Stomach smooth muscle (tissue), 2 donors: Measurements from ENCODE around the gene TCEANC2.
"Not testable (repeated sequence)": the region's sequence is repeated elsewhere in the genome, so short reads cannot be mapped to it uniquely, and the experiment has no call there.

Experiments used
- H3K27ac ChIP-seq: one replicate; pipeline ENCODE4 v1.7.0; 2013; ENCODE audit warnings: mild to moderate bottlenecking, low read length, inconsistent platforms
- H3K27me3 ChIP-seq, 2 donors: one replicate each; pipeline ENCODE4 v1.7.0; 2013; ENCODE audit warnings: low read length in 2 of 2; ENCODE audit not compliant: insufficient read depth in 2 of 2, control insufficient read depth in 1 of 2
- H3K36me3 ChIP-seq, 2 donors: one replicate each; pipeline ENCODE4 v1.7.0; 2013; ENCODE audit warnings: low read length in 2 of 2; ENCODE audit not compliant: control insufficient read depth in 2 of 2, insufficient read depth in 2 of 2
- H3K4me1 ChIP-seq: one replicate; pipeline ENCODE4 v1.7.0; 2013; ENCODE audit warnings: low read length; ENCODE audit not compliant: control insufficient read depth, insufficient read depth
- H3K4me3 ChIP-seq, 2 donors: one replicate each; pipeline ENCODE4 v1.7.0; 2013; ENCODE audit warnings: low read length in 2 of 2
- H3K9ac ChIP-seq, 2 donors: one replicate each; pipeline ENCODE4 v1.7.0; 2013; ENCODE audit warnings: low read length in 2 of 2, mild to moderate bottlenecking in 1 of 2
- H3K9me3 ChIP-seq, 2 donors: one replicate each; pipeline ENCODE4 v1.7.0; 2013; ENCODE audit warnings: low read length in 2 of 2; ENCODE audit not compliant: control insufficient read depth in 2 of 2
- donor health status: healthy.
- donor health status: Pancreatic carcinoma.

Gene TCEANC2

GRCh38 chr1:54012863-54013262 lies 40.5 kb upstream of the TCEANC2 start:
- no peak overlapping the region for H3K9ac ChIP-seq
- H3K4me3 ChIP-seq = no peak overlapping the region
- no peak overlapping the region for H3K27ac ChIP-seq
- no peaks in the 10 kb centered on the region for H3K9me3 ChIP-seq
- no peaks in the 10 kb centered on the region for H3K36me3 ChIP-seq
- no peaks in the 10 kb centered on the region for H3K4me1 ChIP-seq
- H3K27me3 ChIP-seq = peaks cover 8 to 15% of the 10 kb centered on the region in 2 donors

DNA sequence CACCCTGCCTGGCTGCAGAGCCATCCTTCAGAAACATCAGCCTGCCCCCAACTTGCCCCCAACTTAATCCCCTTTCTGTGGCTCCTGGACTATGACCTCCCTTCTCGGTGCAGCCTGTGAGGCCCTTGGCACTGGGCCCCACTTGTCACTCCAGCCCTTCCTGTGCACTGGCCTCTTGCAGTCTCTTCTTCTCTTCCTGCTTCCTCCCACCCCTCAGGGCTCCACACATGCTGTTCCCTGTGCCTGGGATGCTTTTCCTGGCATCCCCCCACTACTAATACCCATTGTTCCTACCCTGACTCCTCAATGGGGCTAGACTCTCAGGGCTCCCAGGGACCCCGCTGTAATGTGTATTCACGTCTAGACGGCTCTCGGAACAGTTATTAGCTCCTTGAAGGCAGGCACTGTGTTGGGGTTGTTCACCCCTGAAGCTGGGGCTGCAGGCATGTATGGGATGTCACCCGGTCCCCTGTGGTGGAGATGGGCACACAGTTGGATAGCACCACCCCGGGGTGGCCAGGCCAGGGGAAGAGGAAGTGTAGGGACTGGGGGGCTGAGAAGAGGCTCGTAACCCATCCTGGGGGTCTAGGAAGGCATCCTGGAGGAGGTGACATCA lies 39.9 kb upstream of the TCEANC2 start:
- H3K36me3 ChIP-seq = no peaks in the 10 kb centered on the region
- no peaks in the 10 kb centered on the region for H3K4me1 ChIP-seq
- H3K4me3 ChIP-seq = no peak overlapping the region
- no peak overlapping the region for H3K9ac ChIP-seq
- no peak overlapping the region for H3K27ac ChIP-seq
- peaks cover 8 to 18% of the 10 kb centered on the region in 2 donors for H3K27me3 ChIP-seq
- H3K9me3 ChIP-seq = no peaks in the 10 kb centered on the region

- H3K4me3 ChIP-seq = no peak overlapping the region
- H3K9me3 ChIP-seq = no peaks in the 10 kb centered on the region
- peaks cover 8 to 16% of the 10 kb centered on the region in 2 donors for H3K27me3 ChIP-seq
- no peaks in the 10 kb centered on the region for H3K36me3 ChIP-seq
- H3K9ac ChIP-seq = no peak overlapping the region
- no peak overlapping the region for H3K27ac ChIP-seq
- H3K4me1 ChIP-seq = no peaks in the 10 kb centered on the region
Observed at GRCh38 chr1:54014009-54014629, 39.3 kb upstream of the TCEANC2 start.

DNA sequence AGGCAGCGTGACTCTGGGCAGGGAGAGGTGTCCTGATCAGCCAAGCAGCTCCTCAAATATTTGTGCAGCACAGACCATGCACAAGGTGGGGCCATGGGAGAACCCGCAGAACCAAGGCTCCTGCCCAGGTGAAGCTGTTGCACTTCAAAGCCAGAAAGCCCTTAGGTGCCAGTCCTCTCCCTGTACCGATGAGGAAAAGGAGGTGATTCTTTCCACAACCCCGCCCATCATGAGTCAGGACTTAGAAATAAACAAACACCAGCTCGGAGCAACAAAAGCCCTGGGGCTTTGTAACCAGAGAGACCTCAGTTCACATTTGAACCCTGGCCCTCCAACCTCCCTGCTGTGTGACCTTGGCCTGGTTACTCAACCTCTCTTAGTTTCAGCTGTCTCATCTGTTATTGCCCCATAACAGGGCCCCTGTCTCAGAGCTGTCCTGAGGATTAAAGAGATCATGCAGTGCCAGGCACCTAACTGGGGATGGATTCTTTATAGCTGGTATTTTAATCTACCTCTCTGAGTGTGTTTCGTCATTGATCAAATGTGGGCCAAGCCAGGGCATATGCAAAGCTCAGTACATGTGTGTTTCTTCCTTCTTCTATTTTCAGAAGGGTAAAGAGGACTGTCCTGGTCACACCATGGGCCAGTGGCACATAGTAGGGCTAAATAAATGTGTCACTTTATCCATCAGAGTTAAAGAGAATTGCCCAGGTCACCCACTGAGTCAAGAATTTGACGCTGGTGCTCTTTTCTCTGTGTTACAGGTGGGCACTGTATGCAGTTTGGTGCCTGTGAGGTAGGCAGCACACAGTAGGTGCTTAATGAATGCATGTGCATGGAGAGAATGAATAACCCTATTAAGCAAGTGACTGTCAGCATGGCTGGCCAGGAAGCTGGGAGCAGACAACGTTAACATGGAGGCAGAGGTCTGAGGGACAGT lies 36.8 kb upstream of the TCEANC2 start:
- Histone ChIP-seq H3K9me3 (no peaks in the 10 kb centered on the region), H3K9ac (no peak overlapping the region), H3K27ac (no peak overlapping the region), H3K4me1 (no peaks in the 10 kb centered on the region), H3K36me3 (no peaks in the 10 kb centered on the region), H3K27me3 (peaks cover 8 to 11% of the 10 kb centered on the region in 2 donors), H3K4me3 (no peak overlapping the region)

DNA sequence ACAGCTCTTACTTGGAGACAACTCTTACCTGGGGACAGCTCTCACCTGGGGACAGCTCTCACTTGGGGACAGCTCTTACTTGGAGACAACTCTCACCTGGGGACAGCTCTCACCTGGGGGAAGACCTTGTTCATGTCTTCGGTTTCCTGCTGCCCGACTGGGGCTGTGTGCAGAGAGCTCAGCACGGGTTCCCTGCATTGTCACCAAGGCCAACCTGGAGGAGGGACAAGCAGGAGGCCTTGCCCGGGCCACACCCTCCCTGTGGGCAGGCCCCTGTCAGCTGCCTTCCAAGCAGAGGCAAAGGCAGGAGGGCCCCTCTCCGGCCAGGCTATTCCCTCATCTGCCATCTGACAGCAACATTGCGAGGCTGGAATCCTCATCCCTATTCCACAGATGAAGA lies 35.4 kb upstream of the TCEANC2 start, which contains the start of gene LDLRAD1:
LDLRAD1 (minus strand) TSS at position 208 of the 400 bp plus-strand sequence; CDS start at position 134, 74 bp downstream.
- Histone ChIP-seq H3K36me3 (no peaks in the 10 kb centered on the region), H3K27ac (no peak within 1 kb of the TSS), H3K4me1 (no peaks in the 10 kb centered on the region), H3K4me3 (no peak within 1 kb of the TSS), H3K27me3 (peaks cover 5 to 8% of the 10 kb centered on the region in 2 donors), H3K9me3 (no peaks in the 10 kb centered on the region), H3K9ac (no peak within 1 kb of the TSS)

GRCh38 chr1:54018635-54019034 lies 34.8 kb upstream of the TCEANC2 start:
- Histone ChIP-seq H3K27ac (no peak overlapping the region), H3K9ac (no peak overlapping the region), H3K9me3 (no peaks in the 10 kb centered on the region), H3K4me1 (no peaks in the 10 kb centered on the region), H3K4me3 (no peak overlapping the region), H3K27me3 (peaks cover 4 to 8% of the 10 kb centered on the region in 2 donors), H3K36me3 (no peaks in the 10 kb centered on the region)

DNA sequence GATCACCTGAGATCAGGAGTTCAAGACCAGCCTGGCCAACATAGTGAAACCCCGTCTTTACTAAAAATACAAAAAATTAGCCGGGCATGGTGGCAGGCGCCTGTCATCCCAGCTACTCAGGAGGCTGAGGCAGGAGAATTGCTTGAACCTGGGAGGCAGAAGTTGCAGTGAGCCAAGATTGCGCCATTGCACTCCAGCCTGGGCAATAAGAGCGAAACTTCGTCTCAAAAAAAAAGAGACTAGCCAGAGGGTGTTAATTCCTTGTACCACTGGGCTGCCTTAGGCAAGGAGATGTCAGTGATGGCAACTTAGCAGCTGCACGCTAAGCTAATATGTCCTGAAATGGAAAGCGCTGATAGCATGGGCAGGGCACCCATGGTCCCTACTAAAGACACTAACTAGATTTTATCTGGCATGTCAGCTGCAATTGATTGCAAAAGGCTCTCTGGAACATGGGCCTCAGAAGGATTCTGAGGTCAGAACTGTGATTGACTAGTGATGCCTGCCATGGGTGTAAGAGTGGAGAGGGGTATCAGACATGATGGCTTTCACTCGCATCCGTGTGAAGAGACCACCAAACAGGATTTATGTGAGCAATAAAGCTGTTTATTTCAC lies 33.7 kb upstream of the TCEANC2 start:
- H3K9ac ChIP-seq, H3K27me3 ChIP-seq, H3K9me3 ChIP-seq, H3K27ac ChIP-seq, H3K4me3 ChIP-seq, H3K36me3 ChIP-seq, H3K4me1 ChIP-seq: not testable (repeated sequence)

DNA sequence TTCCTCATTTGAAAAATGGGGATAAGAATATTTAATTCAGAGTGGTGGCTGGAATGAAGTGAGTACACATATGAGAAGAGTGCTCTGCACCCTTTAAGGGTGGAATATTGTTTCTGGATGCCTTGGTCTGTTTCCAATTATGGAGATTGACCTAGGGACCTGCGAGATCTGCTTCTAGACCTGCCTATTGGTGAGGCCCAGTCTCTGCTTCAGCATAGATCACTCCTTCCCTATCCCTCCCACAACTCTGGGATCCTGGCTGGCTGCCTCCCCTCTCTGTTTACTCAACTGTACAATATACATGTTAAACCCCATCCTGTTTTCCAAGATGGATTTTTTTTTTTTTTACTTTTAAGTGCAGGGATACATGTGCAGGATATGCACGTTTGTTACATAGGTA lies 29.1 kb upstream of the TCEANC2 start:
- H3K9me3 ChIP-seq = no peaks in the 10 kb centered on the region

GRCh38 chr1:54024811-54025210 lies 28.6 kb upstream of the TCEANC2 start:
- not testable (repeated sequence) for H3K9ac ChIP-seq, H3K4me1 ChIP-seq, H3K36me3 ChIP-seq, H3K9me3 ChIP-seq, H3K27ac ChIP-seq, H3K27me3 ChIP-seq, H3K4me3 ChIP-seq

More for the DNA sequence above, 29.1 kb upstream of the TCEANC2 start:
- no peak overlapping the region for H3K4me3 ChIP-seq
- H3K36me3 ChIP-seq = peaks cover 3 to 5% of the 10 kb centered on the region in 2 donors
- H3K27ac ChIP-seq = no peak overlapping the region
- no peak overlapping the region for H3K9ac ChIP-seq
- no peaks in the 10 kb centered on the region for H3K27me3 ChIP-seq
- H3K4me1 ChIP-seq = no peaks in the 10 kb centered on the region

- Histone ChIP-seq H3K27ac (no peak overlapping the region), H3K9ac (no peak overlapping the region), H3K9me3 (no peaks in the 10 kb centered on the region), H3K36me3 (peaks cover 10 to 22% of the 10 kb centered on the region in 2 donors), H3K4me3 (no peak overlapping the region), H3K27me3 (no peaks in the 10 kb centered on the region), H3K4me1 (no peaks in the 10 kb centered on the region)
Observed at GRCh38 chr1:54027848-54028247, 25.6 kb upstream of the TCEANC2 start.
